Stimulated activated naive B cell treated with anti-CD40 and anti-IgM and Interleukin-4, amounts not matched to agents 10 μg/mL and 1 μg/mL and 100 μg/mL, for 72 hours (primary cell): ENCODE measurements around the gene ANTXR2.
A peak's percentile ranks its signal among the peaks of the same experiment; 100 is the strongest.
"Not testable (repeated sequence)": the region's sequence is repeated elsewhere in the genome, so short reads cannot be mapped to it uniquely, and the experiment has no call there.

Experiments used
- ATAC-seq, 2 donors: fragments of 150-1000 bp; cut with Tn5 transposase; replicated peaks; 2 replicates each; pipeline ENCODE4 v1.10.0; 2021; ENCODE audit warnings: moderate library complexity in 1 of 2
- DNase-seq: peaks from one replicate; pipeline ENCODE4 v3.0.0; 2021
- H3K27ac Mint-ChIP-seq: one replicate; pipeline ENCODE4 v1.8.0; 2022; ENCODE audit warnings: mild to moderate bottlenecking, mixed read lengths
- H3K27me3 Mint-ChIP-seq, 2 donors: one replicate each; pipeline ENCODE4 v1.8.0; 2022; ENCODE audit warnings: mixed read lengths in 2 of 2
- H3K36me3 Mint-ChIP-seq, 2 donors: one replicate each; pipeline ENCODE4 v1.8.0; 2022; ENCODE audit warnings: mixed read lengths in 2 of 2, mild to moderate bottlenecking in 1 of 2
- H3K4me1 Mint-ChIP-seq, 2 donors: one replicate each; pipeline ENCODE4 v1.8.0; 2022; ENCODE audit warnings: mixed read lengths in 2 of 2, mild to moderate bottlenecking in 1 of 2
- H3K4me3 Mint-ChIP-seq, 2 donors: one replicate each; pipeline ENCODE4 v1.8.0; 2022; ENCODE audit warnings: mild to moderate bottlenecking in 2 of 2, mixed read lengths in 2 of 2, moderate library complexity in 1 of 2
- H3K9me3 Mint-ChIP-seq, 2 donors: one replicate each; pipeline ENCODE4 v1.8.0; 2022; ENCODE audit warnings: mixed read lengths in 2 of 2, mild to moderate bottlenecking in 1 of 2

The ANTXR2 gene

DNA sequence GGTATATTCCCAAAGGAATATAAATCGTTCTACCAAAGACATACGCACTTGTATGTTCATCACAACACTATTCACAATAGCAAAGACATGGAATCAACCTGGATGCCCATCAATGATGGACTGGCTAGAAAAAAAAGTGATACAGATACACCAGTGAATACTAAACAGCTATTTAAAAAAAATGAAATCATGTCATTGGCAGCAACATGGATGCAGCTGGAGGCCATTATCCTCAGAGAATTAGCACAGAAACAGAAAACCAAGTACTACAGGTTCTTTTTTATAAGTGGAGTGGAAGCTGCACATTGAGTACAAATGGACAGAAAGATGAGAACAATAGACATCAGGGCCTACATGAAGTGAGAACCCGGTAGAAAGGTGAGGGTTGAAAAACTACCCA, 81.4 kb downstream of the ANTXR2 start:
- DNase-seq (no peak), ATAC-seq (no peak)
- no peaks in the 10 kb centered on the region for H3K27me3 Mint-ChIP-seq
- peaks cover 21 to 37% of the 10 kb centered on the region in 2 donors for H3K36me3 Mint-ChIP-seq
- peaks cover 2 to 3% of the 10 kb centered on the region in 2 donors for H3K9me3 Mint-ChIP-seq
- H3K4me3 Mint-ChIP-seq = no peak overlapping the region
- no peak overlapping the region for H3K27ac Mint-ChIP-seq
- peaks cover 16 to 45% of the 10 kb centered on the region in 2 donors for H3K4me1 Mint-ChIP-seq

DNA sequence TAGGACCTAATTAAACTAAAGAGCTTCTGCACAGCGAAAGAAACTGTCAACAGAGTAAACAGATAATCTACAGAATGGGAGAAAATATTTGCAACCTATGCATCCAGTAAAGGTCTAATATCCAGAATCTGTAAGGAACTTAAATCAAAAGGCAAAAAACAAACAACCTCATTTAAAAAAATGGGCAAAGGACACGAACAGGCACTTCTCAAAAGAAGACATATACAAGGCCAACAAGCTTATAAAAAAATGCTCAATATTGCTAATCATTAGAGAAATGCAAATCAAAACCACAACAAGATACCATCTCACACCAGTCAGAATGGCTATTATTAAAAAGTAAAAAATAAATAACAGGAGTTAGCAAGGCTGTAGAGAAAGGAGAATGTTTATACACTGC, 81.9 kb downstream of the ANTXR2 start:
- ATAC-seq, H3K27ac Mint-ChIP-seq, DNase-seq, H3K9me3 Mint-ChIP-seq, H3K27me3 Mint-ChIP-seq, H3K4me3 Mint-ChIP-seq: not testable (repeated sequence)
- Mint-ChIP-seq H3K36me3 (peaks cover 22 to 35% of the 10 kb centered on the region in 2 donors), H3K4me1 (peaks cover 16 to 45% of the 10 kb centered on the region in 2 donors)

DNA sequence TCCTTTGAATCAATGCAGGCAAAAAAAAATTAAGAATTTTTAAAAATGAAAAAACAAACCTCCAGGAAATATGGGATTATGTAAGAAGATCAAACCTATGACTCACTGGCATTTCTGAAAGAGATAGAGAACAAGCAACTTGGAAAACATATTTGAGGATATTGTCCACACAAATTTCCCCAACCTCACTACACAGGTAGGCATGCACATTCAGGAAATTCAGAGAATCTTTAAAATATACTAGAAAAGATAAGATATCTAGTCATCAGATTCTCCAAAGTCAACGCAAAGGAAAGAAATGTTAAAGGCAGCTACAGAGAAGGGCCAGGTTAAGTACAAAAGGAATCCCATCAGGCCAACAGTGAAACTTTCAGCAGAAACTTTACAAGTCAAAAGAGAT, 85.6 kb downstream of the ANTXR2 start:
- Mint-ChIP-seq H3K4me3 (no peak overlapping the region), H3K9me3 (peaks cover 3 to 4% of the 10 kb centered on the region in 2 donors), H3K27me3 (no peaks in the 10 kb centered on the region), H3K36me3 (peaks cover 17 to 24% of the 10 kb centered on the region in 2 donors), H3K4me1 (peaks cover 8 to 20% of the 10 kb centered on the region in 2 donors), H3K27ac (no peak overlapping the region)
- ATAC-seq (no peak), DNase-seq (no peak)

DNA sequence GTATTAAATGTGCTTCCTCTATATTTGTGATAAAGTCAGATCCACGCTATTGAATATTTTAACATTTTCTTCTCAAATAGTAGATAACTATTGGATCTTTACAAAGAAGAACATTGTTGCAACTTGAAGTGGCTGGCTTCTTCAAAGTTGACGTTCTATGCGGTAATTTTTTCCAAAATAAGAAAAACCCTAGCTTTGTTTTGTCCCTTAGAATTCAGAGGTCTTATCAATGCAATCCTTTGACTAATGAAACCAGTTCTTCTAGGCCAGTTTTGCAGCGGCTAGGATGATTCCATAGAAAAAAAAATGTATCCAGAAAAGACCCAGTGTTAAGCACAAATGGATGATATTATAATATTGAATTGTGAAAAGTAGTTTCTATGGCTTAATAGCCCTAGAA, 89.6 kb downstream of the ANTXR2 start:
- H3K27ac Mint-ChIP-seq = no peak overlapping the region
- H3K36me3 Mint-ChIP-seq = peaks cover 17 to 19% of the 10 kb centered on the region in 2 donors
- no peak for DNase-seq
- no peak for ATAC-seq
- H3K9me3 Mint-ChIP-seq = peaks cover 0 to 2% of the 10 kb centered on the region in 2 donors
- no peaks in the 10 kb centered on the region for H3K27me3 Mint-ChIP-seq
- no peak overlapping the region for H3K4me3 Mint-ChIP-seq
- peaks cover 2 to 4% of the 10 kb centered on the region in 2 donors for H3K4me1 Mint-ChIP-seq

DNA sequence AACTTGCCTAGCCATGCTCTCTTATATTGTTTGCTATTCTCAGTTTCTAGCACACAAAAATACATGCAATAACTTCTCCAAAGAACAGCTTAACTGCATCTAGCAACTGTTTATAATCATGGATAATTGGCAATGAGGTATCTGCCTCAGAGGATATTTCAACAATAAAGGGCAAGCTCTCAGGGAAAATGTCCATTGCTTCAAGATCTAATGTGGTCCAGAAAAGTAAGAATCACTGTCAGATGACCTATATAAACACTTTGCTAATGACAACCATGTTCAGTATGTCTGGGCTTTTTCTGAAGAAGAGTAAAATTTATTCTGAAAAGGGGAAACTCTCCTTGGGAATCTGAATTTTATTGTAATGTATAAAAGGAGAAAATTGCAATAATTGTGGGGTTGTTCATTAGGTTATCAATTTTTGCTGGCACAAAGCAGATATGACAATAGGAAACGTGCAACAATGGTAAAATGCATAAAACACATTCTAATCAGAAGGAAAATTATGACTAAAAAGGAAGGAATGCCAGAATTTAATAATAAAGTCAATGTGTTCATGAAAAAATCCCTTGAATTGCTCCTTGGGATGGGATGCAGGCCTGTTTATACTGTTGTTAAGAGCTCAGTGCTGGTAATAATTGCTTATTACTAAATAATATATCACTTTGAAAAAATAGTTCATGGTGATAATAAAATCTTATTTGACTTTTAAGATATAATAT, 90.3 kb downstream of the ANTXR2 start:
- no peak overlapping the region for H3K27ac Mint-ChIP-seq
- peaks cover 0 to 2% of the 10 kb centered on the region in 2 donors for H3K9me3 Mint-ChIP-seq
- H3K36me3 Mint-ChIP-seq = peaks cover 20 to 21% of the 10 kb centered on the region in 2 donors
- H3K4me3 Mint-ChIP-seq = no peak overlapping the region
- no peaks in the 10 kb centered on the region for H3K27me3 Mint-ChIP-seq
- no peak for ATAC-seq
- no peak for DNase-seq
- H3K4me1 Mint-ChIP-seq = no peaks in the 10 kb centered on the region

DNA sequence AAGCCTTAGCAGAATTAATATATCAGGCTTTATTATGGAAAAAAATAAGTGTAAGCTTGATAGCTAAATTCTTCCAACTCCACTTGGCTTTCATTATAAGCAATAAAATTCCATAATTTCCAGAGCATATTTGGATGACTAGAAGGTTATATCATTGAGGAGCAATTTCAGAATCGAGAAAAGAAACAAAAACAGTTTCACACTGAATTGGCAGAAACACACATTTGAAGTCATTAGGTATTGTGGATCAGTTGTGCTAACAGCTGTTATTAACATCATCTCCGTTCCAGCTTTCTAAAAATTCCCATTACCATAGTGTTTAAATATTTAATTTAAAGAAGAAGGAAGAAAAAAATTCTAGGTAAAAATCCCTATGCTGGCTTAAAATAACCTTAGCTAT, 92.6 kb downstream of the ANTXR2 start:
- DNase-seq = no peak
- Mint-ChIP-seq H3K36me3 (peaks cover 29 to 37% of the 10 kb centered on the region in 2 donors), H3K9me3 (no peaks in the 10 kb centered on the region), H3K4me3 (no peak overlapping the region), H3K27me3 (no peaks in the 10 kb centered on the region), H3K4me1 (no peaks in the 10 kb centered on the region), H3K27ac (no peak overlapping the region)
- no peak for ATAC-seq

DNA sequence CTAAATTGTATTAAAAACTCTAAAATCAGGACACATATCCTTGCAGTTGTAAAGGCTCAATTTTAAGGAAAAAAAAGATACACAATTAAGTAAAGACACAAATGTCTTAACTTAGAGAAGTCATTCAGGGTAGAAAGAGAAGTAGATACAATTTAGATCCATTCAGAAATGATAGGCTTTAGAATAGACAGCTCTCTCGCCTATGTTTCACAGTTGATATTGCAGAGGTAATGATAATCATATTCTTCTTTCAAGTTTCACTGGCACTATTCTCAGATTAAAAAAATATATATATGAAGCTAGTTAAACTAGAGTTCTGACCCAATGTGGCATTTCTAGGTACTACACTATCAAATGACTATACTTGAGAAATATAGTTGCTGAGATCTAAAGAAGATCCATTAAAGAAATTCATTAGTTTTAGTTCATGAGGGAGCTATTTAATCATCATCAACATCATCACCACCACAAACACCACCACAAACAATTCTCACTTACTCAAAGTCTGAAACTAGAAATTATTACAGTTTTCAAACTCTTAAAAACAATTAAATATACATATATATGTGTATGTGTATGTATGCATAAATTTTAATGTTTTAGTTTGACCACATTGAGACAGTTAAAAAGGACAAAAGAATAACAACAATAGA, 93.1 kb downstream of the ANTXR2 start:
- Mint-ChIP-seq H3K9me3 (no peaks in the 10 kb centered on the region), H3K4me3 (no peak overlapping the region), H3K36me3 (peaks cover 32 to 39% of the 10 kb centered on the region in 2 donors), H3K4me1 (no peaks in the 10 kb centered on the region), H3K27me3 (no peaks in the 10 kb centered on the region), H3K27ac (no peak overlapping the region)
- DNase-seq = no peak
- no peak for ATAC-seq

DNA sequence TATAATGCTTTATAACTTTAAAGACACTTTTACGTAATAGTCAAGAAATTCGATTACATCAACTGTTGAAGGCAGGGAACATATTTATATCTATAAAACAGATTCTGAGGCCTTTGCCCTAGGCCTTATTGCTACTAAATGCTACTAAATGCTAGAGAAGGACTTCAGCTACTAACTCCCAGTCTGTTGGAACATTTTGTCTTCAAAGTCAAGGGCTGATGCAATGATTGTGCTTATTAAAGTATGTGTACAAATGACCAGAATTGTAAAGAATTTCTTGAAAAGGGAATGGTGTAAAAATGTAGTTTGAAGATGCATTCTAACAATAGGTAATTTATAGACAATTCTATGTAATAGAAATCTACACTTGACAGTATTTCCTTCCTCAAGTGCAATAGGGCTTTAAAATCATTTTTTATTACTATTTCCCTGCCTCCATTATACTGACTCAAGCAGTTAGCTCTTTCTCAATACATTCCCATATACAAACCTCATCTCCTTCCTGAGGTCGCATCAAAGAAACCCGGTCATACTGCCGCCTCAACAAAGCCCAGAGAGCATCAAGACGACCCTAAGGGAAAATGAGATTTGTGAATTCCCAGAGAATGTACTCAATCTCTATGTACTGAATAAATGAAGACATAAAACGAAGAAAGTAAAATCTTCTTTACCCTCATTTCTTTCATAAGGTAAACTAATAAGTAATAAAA, 95.7 kb downstream of the ANTXR2 start:
- Mint-ChIP-seq H3K27me3 (no peaks in the 10 kb centered on the region), H3K4me3 (no peak overlapping the region), H3K36me3 (peaks cover 43 to 46% of the 10 kb centered on the region in 2 donors), H3K9me3 (peaks cover 0 to 1% of the 10 kb centered on the region in 2 donors), H3K27ac (peak overlapping the region; percentile 51), H3K4me1 (peaks cover 0 to 4% of the 10 kb centered on the region in 2 donors)
- ATAC-seq (no peak), DNase-seq (no peak)

DNA sequence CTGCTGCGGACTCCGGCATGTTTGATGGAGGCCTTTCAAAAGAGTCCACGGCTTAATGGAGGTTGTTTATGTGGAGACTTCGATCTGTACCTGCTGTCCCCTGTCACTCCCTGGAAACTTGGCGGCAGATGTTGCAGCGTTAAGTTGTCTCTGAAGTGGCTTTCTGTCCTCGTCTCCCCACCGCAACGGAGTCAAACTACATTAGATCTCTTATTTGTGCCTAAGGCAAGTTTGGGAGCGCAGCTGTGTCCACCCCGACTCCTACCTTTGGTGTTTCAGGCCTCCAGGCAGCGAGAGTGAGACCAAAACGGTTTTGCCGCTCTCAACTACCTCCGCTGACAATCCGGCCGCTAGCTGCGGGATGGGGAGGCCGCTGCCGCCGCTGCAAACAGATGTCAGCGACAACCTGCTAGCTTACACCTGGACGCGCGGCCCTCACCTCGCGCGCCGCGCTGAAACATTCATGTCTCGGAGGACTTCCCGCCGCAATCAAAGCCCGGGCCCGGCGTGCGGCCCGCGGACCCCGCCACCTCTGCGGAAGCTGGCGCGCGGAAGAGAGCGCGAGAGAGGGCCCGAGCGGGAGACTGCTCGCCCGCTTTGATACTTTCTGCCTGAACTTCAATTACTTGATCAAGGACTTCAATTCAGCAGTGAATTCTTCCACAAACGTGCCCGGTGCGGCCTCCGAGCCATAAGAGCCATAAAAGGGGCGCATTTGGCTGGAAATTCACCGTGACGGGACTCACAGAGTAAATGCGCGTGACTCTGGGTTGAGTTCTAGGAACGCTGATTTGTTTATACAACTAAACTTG, 108.4 kb downstream of the ANTXR2 start:
- DNase-seq (no peak), ATAC-seq (no peak)
- Mint-ChIP-seq H3K9me3 (peaks cover 0 to 1% of the 10 kb centered on the region in 2 donors), H3K4me1 (no peaks in the 10 kb centered on the region), H3K4me3 (no peak overlapping the region), H3K27me3 (no peaks in the 10 kb centered on the region), H3K36me3 (peaks cover 12 to 21% of the 10 kb centered on the region in 2 donors), H3K27ac (no peak overlapping the region)

DNA sequence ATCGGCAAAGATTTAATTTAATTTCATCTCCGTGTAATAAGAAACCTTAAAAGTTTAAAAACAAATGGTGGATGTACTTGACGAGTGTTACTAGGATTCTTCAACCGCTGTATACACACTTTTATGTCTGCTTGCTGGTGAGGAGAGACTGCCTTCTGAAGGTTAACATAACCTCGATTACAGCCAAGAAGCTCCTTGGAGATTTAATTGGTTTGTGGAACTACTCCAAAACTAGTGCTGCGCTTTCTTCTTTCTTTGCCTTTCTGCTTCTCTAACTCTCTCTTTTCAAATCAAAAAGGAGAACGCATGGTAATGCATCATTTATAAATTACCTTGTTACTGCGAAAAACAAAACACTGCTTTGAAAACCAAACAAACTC, 109.0 kb downstream of the ANTXR2 start:
- Mint-ChIP-seq H3K9me3 (peaks cover 0 to 1% of the 10 kb centered on the region in 2 donors), H3K27ac (no peak overlapping the region), H3K4me3 (no peak overlapping the region), H3K36me3 (peaks cover 12 to 21% of the 10 kb centered on the region in 2 donors), H3K4me1 (no peaks in the 10 kb centered on the region), H3K27me3 (no peaks in the 10 kb centered on the region)
- ATAC-seq (no peak), DNase-seq (no peak)

DNA sequence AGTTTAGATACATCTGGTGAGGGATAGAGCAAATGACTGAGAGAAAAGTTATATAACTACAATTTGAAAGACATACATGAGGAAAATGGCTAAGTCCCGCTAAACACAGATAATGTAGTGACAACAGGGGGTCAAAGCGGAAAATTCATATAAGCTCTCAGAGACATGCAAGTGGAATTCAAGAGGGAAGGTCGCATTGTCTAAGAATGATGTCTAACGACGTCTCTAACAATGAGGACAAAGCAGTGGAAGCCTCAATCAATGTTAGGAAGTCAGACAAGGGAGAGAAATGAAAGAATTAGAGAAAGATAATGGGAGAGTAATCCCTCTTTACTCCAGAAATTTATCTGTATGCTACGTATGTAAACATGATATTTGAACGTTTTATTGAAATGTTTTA, 113.4 kb downstream of the ANTXR2 start:
- no peaks in the 10 kb centered on the region for H3K27me3 Mint-ChIP-seq
- peaks cover 11% of the 10 kb centered on the region in 2 donors for H3K36me3 Mint-ChIP-seq
- H3K9me3 Mint-ChIP-seq = peaks cover 0 to 1% of the 10 kb centered on the region in 2 donors
- DNase-seq (no peak), ATAC-seq (no peak)
- H3K4me1 Mint-ChIP-seq = no peaks in the 10 kb centered on the region
- no peak overlapping the region for H3K27ac Mint-ChIP-seq
- H3K4me3 Mint-ChIP-seq = no peak overlapping the region

DNA sequence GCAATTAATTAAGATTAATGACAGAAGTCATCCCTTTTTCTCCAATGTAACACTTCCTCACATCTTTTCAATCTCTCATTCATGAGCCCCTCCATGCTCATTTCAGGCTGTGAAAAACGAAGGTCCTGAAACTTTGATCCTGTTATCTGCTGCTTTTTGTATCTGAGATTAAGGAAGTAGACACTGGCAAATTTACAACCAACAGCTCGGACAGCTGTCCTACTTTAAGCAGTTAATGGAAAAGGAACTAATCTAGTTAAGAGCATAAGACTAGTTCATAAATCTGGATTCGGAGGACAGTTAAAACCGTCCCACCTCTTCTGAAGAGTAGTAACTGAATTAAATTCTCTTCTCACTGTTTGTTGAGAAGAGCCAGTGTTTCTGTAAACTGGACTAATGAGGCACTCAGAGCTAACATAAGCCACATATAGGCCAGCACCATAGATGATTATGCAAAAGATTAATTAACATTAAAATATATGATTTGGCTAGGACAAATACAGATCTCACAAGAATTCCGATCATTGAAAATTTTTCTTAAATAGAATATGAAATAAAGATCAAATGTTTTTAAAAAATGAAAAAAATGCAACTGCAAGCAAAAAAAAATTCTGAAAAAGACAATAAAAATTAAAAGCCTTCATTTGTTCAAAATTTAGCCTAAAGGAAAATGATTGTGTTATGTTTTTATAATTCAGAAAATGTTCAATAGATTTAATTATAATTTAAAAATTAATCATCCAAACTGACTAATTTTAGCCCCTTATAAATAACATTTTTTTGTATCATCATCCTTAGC, 114.4 kb downstream of the ANTXR2 start:
- Mint-ChIP-seq H3K4me3 (no peak overlapping the region), H3K27me3 (no peaks in the 10 kb centered on the region), H3K9me3 (no peaks in the 10 kb centered on the region), H3K36me3 (peaks cover 2 to 3% of the 10 kb centered on the region in 2 donors), H3K4me1 (no peaks in the 10 kb centered on the region), H3K27ac (no peak overlapping the region)
- no peak for ATAC-seq
- DNase-seq = no peak

DNA sequence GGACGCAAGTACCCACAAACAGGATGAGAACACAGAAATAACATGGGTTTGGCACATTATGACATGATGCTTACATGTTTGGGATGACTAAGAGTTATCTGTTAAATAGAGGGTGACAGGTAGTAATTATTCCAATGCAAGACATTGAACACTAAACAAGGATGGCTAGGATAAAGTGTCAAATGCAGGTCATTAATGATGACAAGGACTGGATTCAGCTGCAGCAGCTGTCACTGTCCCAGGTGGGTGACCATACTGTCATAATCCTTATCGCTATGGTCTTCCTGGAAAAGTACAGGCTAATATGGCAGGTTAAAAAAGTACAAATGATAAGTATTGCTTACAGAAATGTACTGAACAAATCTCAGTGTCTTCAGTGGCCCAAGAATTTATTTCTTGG, 123.9 kb downstream of the ANTXR2 start:
- DNase-seq (no peak), ATAC-seq (no peak)
- peaks cover 4 to 7% of the 10 kb centered on the region in 2 donors for H3K36me3 Mint-ChIP-seq
- H3K4me1 Mint-ChIP-seq = peaks cover 0 to 2% of the 10 kb centered on the region in 2 donors
- H3K9me3 Mint-ChIP-seq = no peaks in the 10 kb centered on the region
- no peak overlapping the region for H3K4me3 Mint-ChIP-seq
- H3K27ac Mint-ChIP-seq = no peak overlapping the region
- no peaks in the 10 kb centered on the region for H3K27me3 Mint-ChIP-seq
